HG02610 (cell line): ENCODE data around the gene LIF.

Experiments
- ATAC-seq: cut with Tn5 transposase; IDR thresholded peaks from one replicate; pipeline ENCODE4 v1.9.1; 2021; ENCODE audit warnings: mild to moderate bottlenecking, moderate library complexity; ENCODE audit not compliant: unreplicated experiment

Gene LIF

GRCh38 chr22:30265131-30265720 lies 18.7 kb upstream of the LIF start:
- no peak for ATAC-seq

GRCh38 chr22:30263883-30264282 lies 17.3 kb upstream of the LIF start:
- ATAC-seq: no peak

- no peak for ATAC-seq
Observed at GRCh38 chr22:30262917-30263741, 16.6 kb upstream of the LIF start.

DNA sequence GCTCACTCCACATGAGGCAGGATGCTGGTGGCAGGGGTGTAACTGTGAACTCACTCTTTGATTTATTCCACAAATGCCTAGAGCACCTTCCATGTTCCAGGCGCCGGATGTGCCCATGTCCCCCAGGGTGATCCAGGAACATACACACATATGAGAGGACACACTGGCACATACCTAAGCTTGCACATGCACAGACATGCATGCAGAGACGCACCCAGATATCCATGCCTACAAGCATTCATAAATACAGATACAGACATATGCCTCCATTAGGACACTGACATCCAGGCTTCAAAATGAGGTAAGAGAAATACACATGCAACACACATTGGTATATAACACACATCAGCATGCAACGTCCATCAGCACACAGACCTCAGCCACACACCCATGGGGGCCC lies 15.6 kb upstream of the LIF start:
- no peak for ATAC-seq

GRCh38 chr22:30261134-30261533 lies 14.6 kb upstream of the LIF start:
- no peak for ATAC-seq

GRCh38 chr22:30260682-30261081 lies 14.1 kb upstream of the LIF start:
- no peak for ATAC-seq

- ATAC-seq: no peak
Observed at GRCh38 chr22:30260276-30260675, 13.7 kb upstream of the LIF start.

DNA sequence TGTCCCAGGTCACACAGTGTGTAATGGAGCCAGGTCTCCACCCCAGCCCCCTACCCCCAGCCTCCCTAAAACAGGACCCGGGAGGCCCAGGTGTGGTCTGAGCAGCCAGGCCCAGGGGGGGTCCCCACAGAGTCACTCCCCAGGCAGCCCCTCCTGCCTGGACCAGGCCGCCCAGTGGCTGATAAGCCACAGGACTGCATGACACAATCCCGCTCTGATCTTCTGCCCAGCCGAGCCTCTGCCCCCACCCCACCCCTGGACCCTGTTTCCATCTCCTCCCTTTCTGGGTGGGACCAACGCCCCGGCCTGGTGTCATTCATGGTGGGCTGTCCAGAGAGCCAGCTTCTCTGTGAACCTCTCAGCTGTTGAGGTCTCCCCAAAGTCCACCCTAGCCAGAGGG lies 7.8 kb upstream of the LIF start:
- ATAC-seq: no peak

DNA sequence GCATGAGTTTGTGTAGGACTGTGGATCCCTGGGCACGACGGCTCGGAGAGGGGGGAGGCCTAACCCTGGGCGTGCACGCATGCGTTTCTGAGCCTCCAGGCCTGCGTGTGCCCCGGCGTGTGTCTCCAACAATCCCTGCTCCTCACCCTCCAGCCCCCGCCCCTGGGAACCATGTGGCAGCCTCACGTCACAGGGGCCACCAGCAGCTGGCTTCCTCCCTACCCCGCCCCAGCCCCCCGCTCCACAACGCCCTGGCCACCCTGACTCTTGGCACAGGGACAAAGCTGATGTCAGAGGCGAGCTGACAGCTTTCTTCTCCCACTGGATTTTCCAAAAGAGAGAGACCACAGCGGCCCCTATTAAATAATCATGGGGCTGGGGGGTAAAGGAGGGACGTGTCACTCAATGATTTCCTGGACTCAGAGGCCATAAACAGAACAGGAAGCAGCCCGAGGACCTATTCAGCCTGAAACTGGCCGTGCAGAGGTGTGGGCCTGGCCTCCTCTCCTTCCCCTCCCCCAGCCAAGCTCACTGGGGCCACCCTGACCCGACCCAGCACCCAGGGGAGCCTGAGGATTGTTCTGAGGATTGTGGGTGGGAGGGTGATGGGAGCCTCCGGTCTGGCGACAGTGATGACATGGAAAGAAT lies 6.8 kb upstream of the LIF start:
- ATAC-seq: no peak

DNA sequence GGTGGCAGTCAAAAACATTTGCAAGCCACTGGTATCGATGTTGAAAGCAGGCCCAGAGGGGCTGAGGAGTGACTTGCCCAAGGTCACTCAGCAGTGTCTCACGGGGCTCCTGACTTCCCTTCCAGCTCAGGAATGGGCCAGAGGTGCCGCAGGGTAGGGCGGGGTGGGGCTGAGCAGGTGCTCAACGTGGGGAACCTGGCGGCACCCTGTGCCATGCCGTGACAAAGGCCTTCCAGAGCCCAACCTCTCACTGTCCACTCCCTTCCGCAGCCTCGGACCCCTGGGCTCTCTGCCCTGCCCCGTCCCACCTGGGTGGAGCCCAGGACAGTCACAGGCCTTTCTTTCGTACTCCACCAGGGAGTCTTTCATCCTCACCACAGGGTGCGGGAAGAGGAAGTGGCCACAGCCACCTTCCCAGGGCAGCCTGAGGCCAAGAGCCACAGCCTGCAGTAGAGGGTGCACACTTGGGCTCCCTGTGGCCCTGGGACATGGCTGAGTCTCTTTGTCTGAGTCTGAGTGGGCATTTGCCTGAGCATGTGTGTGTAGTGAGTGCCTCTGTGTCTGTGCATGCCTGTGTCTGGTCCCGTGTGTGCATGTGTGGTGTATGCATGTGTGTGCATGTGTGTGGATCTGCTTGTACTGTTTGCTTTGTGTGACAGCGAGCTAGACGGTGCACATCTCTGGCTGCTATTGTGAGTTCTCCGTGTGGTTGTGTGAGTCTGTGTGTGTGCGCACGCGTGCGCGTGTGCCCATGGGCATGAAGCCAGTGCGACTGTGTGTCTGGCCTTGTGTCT lies 6.0 kb upstream of the LIF start:
- no peak for ATAC-seq

- ATAC-seq: no peak
Observed at GRCh38 chr22:30251711-30252110, 5.2 kb upstream of the LIF start.

- ATAC-seq: no peak
Observed at GRCh38 chr22:30250661-30251267, 4.2 kb upstream of the LIF start.

- no peak for ATAC-seq
Observed at GRCh38 chr22:30250039-30250565, 3.5 kb upstream of the LIF start.

DNA sequence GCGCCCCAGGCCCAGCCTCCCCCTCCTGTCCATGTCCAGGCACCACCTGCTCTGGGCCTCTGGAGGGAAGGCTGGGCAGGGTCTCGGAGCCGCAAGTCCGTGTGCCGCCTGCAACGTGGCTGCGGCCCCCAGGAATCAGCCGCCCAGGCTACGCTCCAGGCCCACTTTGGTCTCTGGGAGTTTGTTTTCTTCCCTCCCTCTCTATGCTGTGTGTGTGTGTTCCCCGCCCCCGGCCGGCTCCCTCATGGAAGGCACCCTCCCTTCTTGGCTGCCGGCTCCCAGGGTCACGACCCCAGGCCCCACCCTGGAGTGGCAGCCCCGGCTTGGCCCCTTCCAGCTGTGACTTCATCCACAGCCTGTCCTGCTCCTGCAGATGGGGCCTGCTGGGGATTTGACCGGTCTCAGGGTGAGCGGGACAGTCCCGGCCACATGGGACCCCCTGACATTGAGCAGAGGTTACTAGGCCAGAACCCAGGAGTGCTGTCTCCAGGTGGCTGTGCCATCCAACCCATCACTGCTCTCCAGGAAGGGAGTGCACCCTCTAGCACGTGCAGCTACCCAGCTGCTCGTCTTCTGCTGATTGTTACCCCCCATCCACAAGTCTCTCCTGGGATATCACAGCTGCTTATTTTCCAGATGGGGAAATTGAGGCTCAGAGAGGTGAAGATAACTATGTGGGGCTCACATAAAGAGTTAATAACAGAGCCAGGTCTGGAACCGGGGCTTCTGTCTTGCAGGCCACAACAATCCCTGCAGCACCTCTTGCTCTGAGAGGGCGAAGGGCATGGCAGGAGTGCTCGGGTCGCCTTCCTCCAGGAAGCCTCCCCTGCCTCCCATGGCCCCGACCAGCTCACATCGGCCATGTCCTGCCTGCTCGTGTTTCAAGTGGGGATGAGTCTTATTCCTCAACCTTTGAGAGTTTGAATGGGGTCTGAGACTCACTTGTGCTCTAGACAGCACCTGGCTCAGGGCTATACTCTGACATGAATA lies 2.8 kb upstream of the LIF start:
- no peak for ATAC-seq

DNA sequence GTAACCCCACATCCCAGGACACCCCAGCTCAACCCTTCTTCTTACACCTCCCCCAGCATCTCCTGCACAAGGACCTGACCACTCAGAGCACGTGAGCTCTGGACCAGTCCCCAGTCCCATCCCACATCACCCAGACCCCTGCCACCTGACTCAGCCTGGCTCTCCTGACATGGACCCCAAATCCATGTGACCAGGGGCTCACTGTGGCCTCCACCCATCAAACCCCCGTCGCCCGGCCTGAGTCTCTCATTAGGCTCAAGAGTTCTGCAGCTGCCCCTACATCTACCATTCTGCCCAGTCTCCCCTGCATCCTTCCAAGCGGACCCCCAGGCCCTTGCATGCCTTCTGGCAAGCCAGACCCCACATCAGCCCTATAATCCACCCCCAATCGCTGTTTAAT lies 1.9 kb upstream of the LIF start:
- no peak for ATAC-seq

GRCh38 chr22:30247974-30248373 lies 1.4 kb upstream of the LIF start:
- ATAC-seq: no peak

DNA sequence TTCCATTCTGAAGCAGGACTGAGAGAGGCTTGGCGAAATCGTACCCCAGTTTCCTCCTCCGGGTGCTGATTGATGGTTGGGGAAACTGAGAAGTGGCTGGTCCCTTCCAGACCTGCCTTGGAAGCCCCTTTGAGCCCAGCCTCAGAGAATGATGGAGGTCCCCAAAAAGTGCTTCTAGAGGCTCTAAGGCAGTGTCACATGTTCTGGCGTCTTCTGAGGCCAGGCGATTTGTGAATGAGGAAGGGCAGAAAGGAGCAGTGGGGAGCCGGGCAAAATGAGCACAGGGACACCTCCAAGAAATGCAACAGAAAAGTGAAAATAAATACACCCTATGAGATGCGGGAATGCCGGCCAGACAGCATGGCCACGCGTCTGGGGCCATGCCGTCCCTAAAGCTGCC lies 1.0 kb upstream of the LIF start:
- ATAC-seq: no peak

DNA sequence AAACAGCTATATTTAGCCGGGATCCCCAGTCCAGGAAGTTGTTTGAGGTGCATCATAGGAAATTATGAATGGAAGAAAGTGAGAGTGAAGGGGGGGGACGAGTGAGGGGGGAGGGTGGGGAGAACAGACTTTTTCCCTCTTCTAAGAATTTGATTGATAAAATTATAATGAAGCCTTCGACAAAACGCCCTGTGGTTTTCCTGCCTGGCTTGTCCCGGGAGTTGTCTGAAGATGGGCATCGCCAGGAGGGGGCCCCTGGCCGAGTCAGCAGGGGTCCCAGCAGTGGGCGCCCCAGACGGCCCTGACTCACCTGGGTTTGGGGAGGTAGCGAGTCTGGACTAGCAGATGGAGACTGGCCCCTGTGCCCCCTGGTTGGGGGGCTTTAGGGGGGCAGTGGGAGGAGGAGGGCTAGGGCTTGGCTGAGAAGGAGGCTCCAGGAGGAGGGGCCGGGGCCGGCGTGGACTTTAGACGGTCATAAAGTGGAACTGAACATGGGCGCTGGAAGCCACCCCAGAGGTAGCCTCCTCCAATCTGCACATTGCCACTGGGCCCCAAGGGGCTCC lies 336 bp upstream of the LIF start:
- ATAC-seq: no peak
